B cell (primary cell): ENCODE data around the gene SMURF2.

Source experiments
- CTCF ChIP-seq: fragments of 200-600 bp; IDR thresholded peaks from one replicate; pipeline ENCODE4 v1.8.0; 2022; ENCODE audit warnings: antibody characterized with exemption, mild to moderate bottlenecking
- EZH2 ChIP-seq: IDR thresholded peaks from 2 replicates; pipeline ENCODE4 v1.6.1; 2012; ENCODE audit warnings: borderline replicate concordance, low read depth, mild to moderate bottlenecking, moderate library complexity, low read length; ENCODE audit not compliant: insufficient read depth, poor library complexity, severe bottlenecking

DNA sequence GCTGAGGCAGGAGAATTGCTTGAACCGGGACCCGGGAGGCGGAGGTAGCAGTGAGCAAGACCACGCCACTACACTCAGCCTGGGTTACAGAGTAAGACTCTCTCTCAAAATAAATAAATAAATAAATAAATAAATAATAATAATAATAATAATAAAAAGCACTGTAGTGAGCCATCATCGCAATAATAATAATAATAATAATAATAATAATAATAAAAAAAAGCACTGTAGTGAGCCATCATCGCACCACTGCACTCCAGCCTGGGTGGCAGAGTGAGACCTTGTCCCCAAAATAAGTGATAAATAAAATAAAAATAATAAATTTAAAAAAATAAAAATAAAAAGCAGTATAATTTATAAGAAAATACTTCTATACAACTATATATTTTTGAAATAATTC is 40.3 kb downstream of the SMURF2 start:
- TF ChIP-seq CTCF (no peak), EZH2 (no peak)
